Keratinocyte (primary cell): ENCODE data around the gene CYP27B1. TPM values are rescaled to one million over a fixed set of nuclear protein-coding genes. Genes with fewer than 3 reads are reported as not detected.

Experiments
- DNase-seq: peaks from one replicate; pipeline ENCODE4 v3.0.0-alpha.2; 2011; ENCODE audit warnings: low read depth, missing footprints, low spot score
- FAIRE-seq: peaks from 2 replicates; lab custom pipeline; 2011; peaks lifted over from hg19 to GRCh38; lab: Jason Lieb, UNC
- H2AFZ ChIP-seq: 2 replicates; pipeline ENCODE4 v1.6.0; 2012; ENCODE audit warnings: low read length, control low read depth, inconsistent platforms; ENCODE audit not compliant: control insufficient read depth
- H3K27ac ChIP-seq: 2 replicates; pipeline ENCODE4 v1.5.1; 2011; ENCODE audit warnings: low read length; ENCODE audit not compliant: control insufficient read depth, insufficient read depth
- H3K27me3 ChIP-seq: 3 replicates; pipeline ENCODE4 v1.6.0; 2011; ENCODE audit warnings: low read length; ENCODE audit not compliant: control insufficient read depth, insufficient read depth; ENCODE audit errors: extremely low read depth
- H3K36me3 ChIP-seq, 2 experiments: 2 replicates in 1 of 2; 3 replicates in 1 of 2; pipeline ENCODE4 v1.5.1; 2011; ENCODE audit warnings: low read length in 2 of 2, mild to moderate bottlenecking in 1 of 2; ENCODE audit not compliant: control insufficient read depth in 2 of 2, insufficient read depth in 2 of 2; ENCODE audit errors: extremely low read depth in 1 of 2
- H3K4me1 ChIP-seq: 3 replicates; pipeline ENCODE4 v1.5.1; 2011; ENCODE audit warnings: low read length; ENCODE audit not compliant: control insufficient read depth, insufficient read depth; ENCODE audit errors: extremely low read depth
- H3K4me2 ChIP-seq: 3 replicates; pipeline ENCODE4 v1.6.0; 2011; ENCODE audit warnings: low read depth, low read length; ENCODE audit not compliant: control insufficient read depth, insufficient read depth; ENCODE audit errors: extremely low read depth
- H3K4me3 ChIP-seq, 3 experiments: fragments of 200-600 bp in 1 of 3; sonication (generic) in 1 of 3; 2 replicates in 2 of 3; 3 replicates in 1 of 3; pipeline ENCODE4 v1.5.1; 2011 to 2016; ENCODE audit warnings: low read length in 3 of 3, mild to moderate bottlenecking in 3 of 3, control low read depth in 2 of 3, inconsistent platforms in 1 of 3, low read depth in 1 of 3, mixed read lengths in 1 of 3, mixed run types in 1 of 3, moderate library complexity in 1 of 3; ENCODE audit not compliant: control insufficient read depth in 2 of 3, insufficient read depth in 2 of 3; ENCODE audit errors: extremely low read depth in 1 of 3
- H3K79me2 ChIP-seq: 2 replicates; pipeline ENCODE4 v1.6.0; 2012; ENCODE audit warnings: low read length; ENCODE audit not compliant: control insufficient read depth, insufficient read depth
- H3K9ac ChIP-seq: 3 replicates; pipeline ENCODE4 v1.6.0; 2011; ENCODE audit warnings: low read length; ENCODE audit not compliant: control insufficient read depth, insufficient read depth; ENCODE audit errors: extremely low read depth
- H3K9me1 ChIP-seq: 3 replicates; pipeline ENCODE4 v1.6.0; 2011; ENCODE audit warnings: low read length; ENCODE audit not compliant: control insufficient read depth, insufficient read depth; ENCODE audit errors: extremely low read depth
- H3K9me3 ChIP-seq: 2 replicates; pipeline ENCODE4 v1.5.1; 2012; ENCODE audit warnings: low read depth, low read length; ENCODE audit not compliant: control insufficient read depth
- H4K20me1 ChIP-seq: 3 replicates; pipeline ENCODE4 v1.6.0; 2011; ENCODE audit warnings: low read length; ENCODE audit not compliant: control insufficient read depth, insufficient read depth; ENCODE audit errors: extremely low read depth
- EZH2 ChIP-seq: IDR thresholded peaks from one replicate; pipeline ENCODE4 v1.6.1; 2012; ENCODE audit warnings: inconsistent platforms, mild to moderate bottlenecking, low read length, moderate library complexity
- dilution Hi-C: fragments of 300-500 bp; cut with MboI; formaldehyde crosslinking; loops from one replicate; pipeline ENCODE4 v1.7.0; 2020; ENCODE audit warnings: low sequenced_read_pairs; ENCODE audit not compliant: extremely low pct_ligation_motif_present
- polyA plus RNA-seq, 5 experiments: library from polyadenylated mRNA; depleted of rRNA in 3 of 5; stranded (reverse) in 3 of 5; stranded (forward) in 1 of 5; unstranded in 1 of 5; fragments of >200 nt; gene quantifications; 1 replicate in 1 of 5; 2 replicates in 3 of 5; 3 replicates in 1 of 5; pipeline versions ENCODE4 v1.2.1 to v1.2.3, GENCODE V29; 2011 to 2012; ENCODE audit warnings: missing spikeins in 2 of 5, low read depth in 1 of 5, low replicate concordance in 1 of 5
- TF ChIP-seq, protein P1 (sequence below), 3 experiments: IDR thresholded peaks in 1 of 3; conservative IDR thresholded peaks in 1 of 3; optimal IDR thresholded peaks in 1 of 3; 2 replicates in 2 of 3; 3 replicates in 1 of 3; pipeline versions ENCODE3 to v1.5.1; 2011; ENCODE audit warnings: low read length in 3 of 3, mild to moderate bottlenecking in 3 of 3, moderate library complexity in 2 of 3, control low read depth in 1 of 3, inconsistent platforms in 1 of 3; ENCODE audit not compliant: insufficient read depth in 2 of 3; ENCODE audit errors: extremely low read depth in 1 of 3

The CYP27B1 gene
- polyA plus RNA-seq, 1 donor (not counting 4 experiments of a cell fraction or from before 2014, with no cell fraction given): 33.6 TPM

DNA sequence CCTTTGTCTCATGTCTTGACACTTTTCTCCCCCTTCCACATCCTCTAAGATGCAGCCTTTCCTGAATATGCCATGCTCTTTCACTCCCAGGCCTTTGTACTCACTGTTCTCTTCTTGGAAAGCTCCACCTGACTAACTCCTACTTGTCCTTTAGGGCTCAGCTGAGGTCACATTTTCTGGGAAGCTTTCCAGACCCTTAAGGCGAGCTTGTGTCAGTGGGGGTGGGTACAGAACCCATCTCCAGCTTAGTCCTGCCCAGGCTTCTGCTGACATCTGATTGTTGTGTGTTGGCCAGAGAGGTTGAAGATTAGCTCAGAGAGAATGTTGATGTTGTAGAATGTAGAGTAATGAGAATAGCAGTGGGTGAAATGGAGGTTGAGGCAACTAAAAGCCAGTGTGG, 12.9 kb upstream of the CYP27B1 start:
- DNase-seq (no peak), FAIRE-seq (no peak)
- dilution Hi-C loops: no loop called here
- H3K9me1 ChIP-seq: no peaks in the 10 kb centered on the region
- peaks cover 5 to 11% of the 10 kb centered on the region in 2 experiments for H3K36me3 ChIP-seq
- H3K9me3 ChIP-seq: no peaks in the 10 kb centered on the region
- no peak overlapping the region for H3K27ac ChIP-seq
- no peak overlapping the region for H2AFZ ChIP-seq
- H3K27me3 ChIP-seq: no peaks in the 10 kb centered on the region
- H4K20me1 ChIP-seq: no peaks in the 10 kb centered on the region
- H3K4me1 ChIP-seq: peaks cover 8% of the 10 kb centered on the region
- H3K79me2 ChIP-seq: peaks cover 16% of the 10 kb centered on the region
- H3K9ac ChIP-seq: no peak overlapping the region
- TF ChIP-seq, protein P1, sequence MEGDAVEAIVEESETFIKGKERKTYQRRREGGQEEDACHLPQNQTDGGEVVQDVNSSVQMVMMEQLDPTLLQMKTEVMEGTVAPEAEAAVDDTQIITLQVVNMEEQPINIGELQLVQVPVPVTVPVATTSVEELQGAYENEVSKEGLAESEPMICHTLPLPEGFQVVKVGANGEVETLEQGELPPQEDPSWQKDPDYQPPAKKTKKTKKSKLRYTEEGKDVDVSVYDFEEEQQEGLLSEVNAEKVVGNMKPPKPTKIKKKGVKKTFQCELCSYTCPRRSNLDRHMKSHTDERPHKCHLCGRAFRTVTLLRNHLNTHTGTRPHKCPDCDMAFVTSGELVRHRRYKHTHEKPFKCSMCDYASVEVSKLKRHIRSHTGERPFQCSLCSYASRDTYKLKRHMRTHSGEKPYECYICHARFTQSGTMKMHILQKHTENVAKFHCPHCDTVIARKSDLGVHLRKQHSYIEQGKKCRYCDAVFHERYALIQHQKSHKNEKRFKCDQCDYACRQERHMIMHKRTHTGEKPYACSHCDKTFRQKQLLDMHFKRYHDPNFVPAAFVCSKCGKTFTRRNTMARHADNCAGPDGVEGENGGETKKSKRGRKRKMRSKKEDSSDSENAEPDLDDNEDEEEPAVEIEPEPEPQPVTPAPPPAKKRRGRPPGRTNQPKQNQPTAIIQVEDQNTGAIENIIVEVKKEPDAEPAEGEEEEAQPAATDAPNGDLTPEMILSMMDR (optimal IDR thresholded peaks at IDR 0.05 in 1 of 3, IDR thresholded peaks at IDR 0.05 in 1 of 3, conservative IDR thresholded peaks at IDR 0.05 in 1 of 3; ENCODE audit: extremely low read depth in 1 of 3, insufficient read depth in 2 of 3, low read length in 3 of 3): no peak
- TF ChIP-seq EZH2: no peak
- H3K4me2 ChIP-seq: no peak overlapping the region
- no peak overlapping the region for H3K4me3 ChIP-seq

GRCh38 chr12:57777911-57778310, 11.0 kb upstream of the CYP27B1 start:
- H3K79me2 ChIP-seq: peaks cover 5% of the 10 kb centered on the region
- no peaks in the 10 kb centered on the region for H3K4me1 ChIP-seq
- FAIRE-seq: no peak
- H3K9me1 ChIP-seq: no peaks in the 10 kb centered on the region
- no peak for DNase-seq
- peaks cover 5 to 11% of the 10 kb centered on the region in 2 experiments for H3K36me3 ChIP-seq
- no peaks in the 10 kb centered on the region for H3K27me3 ChIP-seq
- dilution Hi-C loops: no loop called here
- H4K20me1 ChIP-seq: no peaks in the 10 kb centered on the region
- H3K9ac ChIP-seq: no peak overlapping the region
- H3K9me3 ChIP-seq: no peaks in the 10 kb centered on the region
- no peak overlapping the region for H2AFZ ChIP-seq
- H3K4me2 ChIP-seq: no peak overlapping the region
- H3K27ac ChIP-seq: no peak overlapping the region
- no peak overlapping the region for H3K4me3 ChIP-seq
- no peak for TF ChIP-seq EZH2
- TF ChIP-seq, protein P1 (optimal IDR thresholded peaks at IDR 0.05 in 1 of 3, IDR thresholded peaks at IDR 0.05 in 1 of 3, conservative IDR thresholded peaks at IDR 0.05 in 1 of 3; ENCODE audit: extremely low read depth in 1 of 3, insufficient read depth in 2 of 3, low read length in 3 of 3): no peak
